T-helper 2 cell treated with Interferon-gamma antibody and Interleukin-4, amounts not matched to agents 5 μg/mL and 100 μg/mL, for 36 hours (primary cell): Measurements from ENCODE around the gene ATP2B3.
"Not testable (repeated sequence)": the region's sequence is repeated elsewhere in the genome, so short reads cannot be mapped to it uniquely, and the experiment has no call there.

Source experiments
- DNase-seq: peaks from one replicate; pipeline ENCODE4 v3.0.0; 2021; ENCODE audit warnings: low spot score
- H3K27ac Mint-ChIP-seq: one replicate; pipeline ENCODE4 v1.8.0; 2021; ENCODE audit warnings: mild to moderate bottlenecking, mixed read lengths
- H3K27me3 Mint-ChIP-seq: one replicate; pipeline ENCODE4 v1.8.0; 2021; ENCODE audit warnings: low read depth, mixed read lengths
- H3K36me3 Mint-ChIP-seq: one replicate; pipeline ENCODE4 v1.8.0; 2021; ENCODE audit warnings: low read depth, mixed read lengths
- H3K4me1 Mint-ChIP-seq: one replicate; pipeline ENCODE4 v1.8.0; 2021; ENCODE audit warnings: low read depth, mixed read lengths
- H3K4me3 Mint-ChIP-seq: one replicate; pipeline ENCODE4 v1.8.0; 2022; ENCODE audit warnings: mild to moderate bottlenecking, moderate library complexity, mixed read lengths
- H3K9me3 Mint-ChIP-seq: one replicate; pipeline ENCODE4 v1.8.0; 2021; ENCODE audit warnings: mixed read lengths

ATP2B3 gene

DNA sequence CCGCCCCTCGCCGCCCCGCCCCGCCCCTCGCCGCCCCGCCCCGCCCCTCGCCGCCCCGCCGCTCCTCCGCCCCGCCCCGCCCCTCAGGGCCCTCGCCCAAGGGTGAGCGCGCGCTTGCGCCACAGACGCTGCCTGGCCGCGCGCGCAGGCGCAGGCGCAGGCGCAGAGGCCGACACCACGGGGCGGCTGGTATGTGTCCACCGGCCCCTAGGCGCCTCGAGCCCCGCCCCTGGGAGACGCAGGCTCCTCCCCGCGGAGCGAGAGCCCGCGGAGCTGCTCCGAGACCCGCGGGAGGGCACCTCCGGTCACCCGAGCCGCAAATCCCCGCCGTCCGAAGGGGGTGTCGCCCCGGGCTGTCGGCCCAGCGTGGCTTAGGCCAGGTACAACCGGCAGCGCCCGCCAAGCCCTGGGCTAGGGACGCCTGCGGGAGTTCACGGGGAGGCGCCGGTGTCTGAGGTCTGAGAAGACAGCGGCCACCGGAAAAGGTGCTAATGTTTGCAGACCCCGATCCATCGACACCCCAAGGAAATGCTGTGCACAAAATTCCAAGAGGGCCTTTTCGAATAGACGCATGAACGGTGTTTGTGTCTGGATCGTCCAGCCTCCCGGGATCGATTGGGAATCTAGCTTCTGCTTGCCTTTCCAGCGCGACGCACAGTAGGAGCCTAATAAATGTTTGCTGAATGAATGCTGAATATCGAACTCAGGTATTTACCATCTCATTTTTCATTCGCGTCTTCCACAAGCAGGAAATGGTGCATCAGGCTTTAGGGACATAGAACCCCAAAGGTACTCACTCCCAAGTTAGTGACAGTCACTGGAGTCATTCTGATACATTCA lies 82.0 kb downstream of the ATP2B3 start:
- peaks cover 36% of the 10 kb centered on the region for H3K4me1 Mint-ChIP-seq
- peak; percentile 91 for DNase-seq
- peaks cover 5% of the 10 kb centered on the region for H3K36me3 Mint-ChIP-seq
- H3K4me3 Mint-ChIP-seq = peak overlapping the region; percentile 87
- H3K27me3 Mint-ChIP-seq = no peaks in the 10 kb centered on the region
- no peak overlapping the region for H3K27ac Mint-ChIP-seq
- no peaks in the 10 kb centered on the region for H3K9me3 Mint-ChIP-seq

GRCh38 chrX:153600032-153600373 lies 82.6 kb downstream of the ATP2B3 start:
- DNase-seq = no peak
- Mint-ChIP-seq H3K36me3 (peaks cover 5% of the 10 kb centered on the region), H3K9me3 (no peaks in the 10 kb centered on the region), H3K4me1 (peaks cover 36% of the 10 kb centered on the region), H3K27me3 (no peaks in the 10 kb centered on the region), H3K4me3 (peak overlapping the region; percentile 87), H3K27ac (peak overlapping the region; percentile 75)

DNA sequence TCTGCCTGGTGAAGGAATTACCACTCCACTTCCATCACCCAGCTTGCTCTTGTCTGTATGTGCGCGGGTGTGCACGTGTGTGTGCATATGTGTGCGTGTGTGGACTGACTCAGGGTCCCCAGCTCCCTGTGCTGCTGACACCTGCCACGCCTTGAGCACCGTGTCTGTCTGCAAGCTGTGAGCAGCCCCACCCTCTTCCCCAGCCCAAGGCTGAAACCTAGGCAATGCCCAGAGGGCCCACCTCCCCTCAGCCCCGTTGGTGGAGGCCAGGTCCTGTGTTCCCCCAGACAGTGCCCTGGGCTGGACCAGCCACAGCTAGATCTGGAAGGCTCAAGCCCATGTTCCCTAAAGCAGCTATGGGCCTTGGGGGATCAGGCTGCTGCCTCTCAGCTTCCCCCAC lies 83.5 kb downstream of the ATP2B3 start:
- H3K36me3 Mint-ChIP-seq = peaks cover under 1% of the 10 kb centered on the region
- DNase-seq = no peak
- H3K9me3 Mint-ChIP-seq = no peaks in the 10 kb centered on the region
- peaks cover 36% of the 10 kb centered on the region for H3K4me1 Mint-ChIP-seq
- no peak overlapping the region for H3K27ac Mint-ChIP-seq
- peak overlapping the region; percentile 87 for H3K4me3 Mint-ChIP-seq
- H3K27me3 Mint-ChIP-seq = no peaks in the 10 kb centered on the region

- Mint-ChIP-seq H3K4me1 (peaks cover 34% of the 10 kb centered on the region), H3K9me3 (no peaks in the 10 kb centered on the region), H3K27me3 (peaks cover 2% of the 10 kb centered on the region), H3K36me3 (no peaks in the 10 kb centered on the region), H3K4me3 (peak overlapping the region; percentile 32), H3K27ac (no peak overlapping the region)
- no peak for DNase-seq
These were observed 84.2 kb downstream of the ATP2B3 start for GRCh38 chrX:153601511-153602110.

GRCh38 chrX:153602601-153603000 lies 85.2 kb downstream of the ATP2B3 start:
- H3K27ac Mint-ChIP-seq = no peak overlapping the region
- no peak for DNase-seq
- H3K36me3 Mint-ChIP-seq = no peaks in the 10 kb centered on the region
- peaks cover 24% of the 10 kb centered on the region for H3K4me1 Mint-ChIP-seq
- H3K4me3 Mint-ChIP-seq = no peak overlapping the region
- no peaks in the 10 kb centered on the region for H3K9me3 Mint-ChIP-seq
- peaks cover 10% of the 10 kb centered on the region for H3K27me3 Mint-ChIP-seq

- no peaks in the 10 kb centered on the region for H3K9me3 Mint-ChIP-seq
- H3K4me3 Mint-ChIP-seq = no peak overlapping the region
- peaks cover 19% of the 10 kb centered on the region for H3K4me1 Mint-ChIP-seq
- H3K27me3 Mint-ChIP-seq = peaks cover 10% of the 10 kb centered on the region
- H3K27ac Mint-ChIP-seq = no peak overlapping the region
- no peaks in the 10 kb centered on the region for H3K36me3 Mint-ChIP-seq
- no peak for DNase-seq
These were observed 85.8 kb downstream of the ATP2B3 start for GRCh38 chrX:153603131-153603656.

DNA sequence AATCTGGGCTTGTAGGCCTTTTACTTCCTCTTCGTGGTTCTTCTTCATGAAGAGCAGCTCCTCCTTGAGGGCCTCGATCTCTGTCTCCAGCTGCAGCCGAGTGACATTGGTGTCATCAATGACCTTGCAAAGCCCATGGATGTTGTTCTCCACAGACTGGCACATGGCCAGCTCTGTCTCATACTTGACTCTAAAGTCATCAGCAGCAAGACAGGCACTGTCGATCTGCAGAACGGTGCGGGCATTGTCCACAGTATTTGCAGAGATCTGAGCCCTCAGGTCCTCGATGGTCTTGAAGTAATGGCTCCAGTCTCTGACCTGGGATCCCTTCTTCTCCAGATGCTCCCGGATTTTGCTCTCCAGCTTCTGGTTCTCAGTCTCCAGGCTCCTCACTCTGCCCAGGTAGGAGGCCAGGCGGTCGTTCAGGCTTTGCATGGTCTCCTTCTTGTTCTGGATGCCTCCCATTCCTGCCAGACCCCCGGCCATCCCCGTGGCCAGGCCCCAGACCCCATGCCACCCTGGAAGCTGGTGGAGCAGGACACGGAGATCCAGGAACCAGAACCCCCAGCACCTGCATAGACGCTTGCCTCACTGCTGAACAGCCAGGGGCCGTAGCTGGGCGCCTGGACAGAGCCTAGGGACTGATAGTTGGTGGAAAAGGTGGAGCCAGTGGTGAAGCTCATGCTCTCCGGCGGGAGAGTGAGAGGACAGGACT lies 87.4 kb downstream of the ATP2B3 start:
- not testable (repeated sequence) for H3K36me3 Mint-ChIP-seq, H3K4me3 Mint-ChIP-seq, H3K9me3 Mint-ChIP-seq, H3K27me3 Mint-ChIP-seq, H3K27ac Mint-ChIP-seq, DNase-seq
- peaks cover 17% of the 10 kb centered on the region for H3K4me1 Mint-ChIP-seq

- no peak overlapping the region for H3K27ac Mint-ChIP-seq
- no peaks in the 10 kb centered on the region for H3K36me3 Mint-ChIP-seq
- peaks cover 2% of the 10 kb centered on the region for H3K4me1 Mint-ChIP-seq
- no peaks in the 10 kb centered on the region for H3K9me3 Mint-ChIP-seq
- no peak overlapping the region for H3K4me3 Mint-ChIP-seq
- DNase-seq = no peak
- peaks cover 11% of the 10 kb centered on the region for H3K27me3 Mint-ChIP-seq
These were observed 89.1 kb downstream of the ATP2B3 start for GRCh38 chrX:153606503-153606902.

DNA sequence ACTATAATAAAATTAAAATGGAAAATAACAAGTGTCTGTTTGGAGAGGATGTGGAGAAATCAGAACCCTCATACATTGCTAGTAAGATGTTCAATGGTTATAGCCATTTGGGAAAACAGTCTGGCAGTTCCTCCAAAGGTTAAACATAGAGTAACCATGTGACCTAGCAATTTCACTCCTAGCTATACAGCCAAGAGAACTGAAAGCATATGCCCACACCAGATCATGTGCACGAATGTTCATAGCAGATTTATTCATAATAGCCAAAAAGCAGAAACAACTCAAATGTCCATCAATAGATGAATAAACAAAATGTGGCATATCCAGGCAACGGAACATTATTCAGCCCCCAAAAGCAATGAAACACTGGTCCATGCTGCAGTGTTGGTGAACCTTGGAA lies 90.9 kb downstream of the ATP2B3 start:
- no peak for DNase-seq
- peaks cover 11% of the 10 kb centered on the region for H3K27me3 Mint-ChIP-seq
- H3K27ac Mint-ChIP-seq = no peak overlapping the region
- peaks cover 2% of the 10 kb centered on the region for H3K4me1 Mint-ChIP-seq
- no peaks in the 10 kb centered on the region for H3K9me3 Mint-ChIP-seq
- H3K36me3 Mint-ChIP-seq = no peaks in the 10 kb centered on the region
- H3K4me3 Mint-ChIP-seq = no peak overlapping the region

GRCh38 chrX:153608806-153609205 lies 91.4 kb downstream of the ATP2B3 start:
- Mint-ChIP-seq H3K27me3 (peaks cover 11% of the 10 kb centered on the region), H3K4me1 (peaks cover under 1% of the 10 kb centered on the region), H3K9me3 (no peaks in the 10 kb centered on the region), H3K36me3 (no peaks in the 10 kb centered on the region), H3K27ac (no peak overlapping the region), H3K4me3 (no peak overlapping the region)
- no peak for DNase-seq

DNA sequence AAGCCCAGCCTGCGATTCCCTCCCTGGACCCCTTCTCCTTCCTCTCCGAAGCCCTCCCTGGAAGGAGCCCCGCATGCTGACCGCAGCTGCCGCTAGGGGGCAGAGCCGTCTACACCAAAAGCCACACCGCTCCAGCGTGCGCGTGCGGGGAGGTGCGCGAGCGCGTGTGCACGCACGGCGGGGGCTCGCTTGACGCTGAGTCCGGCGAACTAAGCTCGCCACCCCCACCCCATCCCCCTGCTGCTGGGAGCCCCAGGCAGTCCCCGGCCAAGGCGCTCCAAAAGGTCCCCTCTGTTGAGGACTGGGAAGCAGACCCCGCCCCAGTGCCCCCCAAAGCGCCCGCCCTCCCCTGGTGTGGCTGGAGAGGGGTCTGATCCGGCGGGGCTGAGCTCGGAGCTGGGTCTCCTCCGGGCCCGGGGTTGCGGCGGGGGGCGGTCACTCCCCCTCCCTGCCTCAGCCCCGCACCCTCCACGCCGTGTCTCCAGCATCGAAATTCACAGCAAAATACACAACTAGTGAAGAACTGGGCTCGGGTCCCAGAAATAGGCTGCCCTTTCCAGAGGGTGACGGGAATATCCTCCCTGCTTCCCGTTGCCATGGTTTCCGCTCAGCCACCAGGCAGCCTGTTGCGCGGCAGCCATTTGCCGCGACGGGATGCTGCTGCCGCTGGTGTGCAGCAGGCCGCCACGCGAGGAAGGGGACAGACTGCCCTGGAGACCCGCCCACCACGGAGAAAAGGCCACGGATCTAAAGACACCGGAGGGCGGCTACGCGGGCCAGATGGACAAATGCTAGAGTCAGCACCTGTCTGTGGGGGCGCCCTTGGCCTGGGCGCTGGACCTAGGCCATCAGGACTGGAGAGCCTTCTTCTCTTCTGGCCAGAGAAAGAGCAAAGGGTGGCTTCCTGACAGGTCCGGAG lies 92.7 kb downstream of the ATP2B3 start:
- H3K27me3 Mint-ChIP-seq = peaks cover 18% of the 10 kb centered on the region
- no peaks in the 10 kb centered on the region for H3K36me3 Mint-ChIP-seq
- peaks cover 6% of the 10 kb centered on the region for H3K4me1 Mint-ChIP-seq
- peak; percentile 53 for DNase-seq
- no peaks in the 10 kb centered on the region for H3K9me3 Mint-ChIP-seq
- peak overlapping the region; percentile 76 for H3K4me3 Mint-ChIP-seq
- no peak overlapping the region for H3K27ac Mint-ChIP-seq

GRCh38 chrX:153610836-153611213 lies 93.4 kb downstream of the ATP2B3 start:
- no peaks in the 10 kb centered on the region for H3K9me3 Mint-ChIP-seq
- peaks cover 24% of the 10 kb centered on the region for H3K27me3 Mint-ChIP-seq
- H3K36me3 Mint-ChIP-seq = no peaks in the 10 kb centered on the region
- no peak for DNase-seq
- peaks cover 7% of the 10 kb centered on the region for H3K4me1 Mint-ChIP-seq
- H3K4me3 Mint-ChIP-seq = peak overlapping the region; percentile 76
- H3K27ac Mint-ChIP-seq = no peak overlapping the region

DNA sequence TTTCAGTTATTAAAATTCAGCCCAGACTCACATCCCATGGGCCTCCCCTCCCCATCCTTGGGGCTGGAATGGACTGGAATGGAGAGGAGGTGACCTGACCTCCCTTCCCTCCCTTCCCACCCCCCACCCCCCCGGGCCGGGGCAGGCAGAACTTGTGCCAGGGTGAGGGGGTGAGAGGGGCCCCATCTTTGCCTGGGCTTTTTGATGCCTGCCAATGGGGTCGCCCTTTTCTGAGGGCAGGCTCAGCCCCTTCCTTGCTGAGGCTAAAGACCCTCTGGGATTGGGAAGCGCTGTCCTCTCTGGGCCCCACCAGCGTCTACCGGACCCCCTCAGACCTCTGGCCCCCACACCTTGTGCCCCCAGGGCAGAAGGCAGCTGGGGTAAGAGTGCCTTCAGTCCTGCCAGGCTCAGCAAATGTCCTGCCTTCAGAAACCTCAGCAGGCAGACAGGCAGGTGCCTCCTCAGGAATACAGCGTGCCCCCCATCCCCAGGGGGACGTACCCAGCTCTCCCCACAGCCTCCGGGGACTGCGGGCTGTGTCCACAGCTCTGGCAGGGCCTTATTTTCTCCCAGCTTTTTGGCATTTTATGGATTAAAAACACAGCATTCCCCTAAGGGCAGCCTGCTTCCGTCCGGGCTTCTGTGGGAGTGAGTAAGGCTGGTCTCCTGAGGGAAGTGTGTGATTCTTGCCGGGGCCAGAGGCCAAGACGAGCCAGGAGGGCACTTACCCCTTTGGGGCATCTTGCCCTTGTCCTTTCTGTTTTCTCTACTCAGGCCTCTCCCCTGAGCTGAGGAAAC lies 94.1 kb downstream of the ATP2B3 start:
- Mint-ChIP-seq H3K27ac (no peak overlapping the region), H3K4me3 (no peak overlapping the region)
- no peak for DNase-seq

More for the DNA sequence above, 94.1 kb downstream of the ATP2B3 start:
- no peaks in the 10 kb centered on the region for H3K36me3 Mint-ChIP-seq
- H3K9me3 Mint-ChIP-seq = no peaks in the 10 kb centered on the region
- H3K4me1 Mint-ChIP-seq = peaks cover 7% of the 10 kb centered on the region
- peaks cover 22% of the 10 kb centered on the region for H3K27me3 Mint-ChIP-seq
